ENCODE data around the gene GIMAP2.
"Not testable (repeated sequence)": the region's sequence is repeated elsewhere in the genome, so short reads cannot be mapped to it uniquely, and the experiment has no call there.

The GIMAP2 gene

GRCh38 chr7:150678601-150679000 is 6.9 kb upstream of the GIMAP2 start:
- not testable (repeated sequence) for DNase-seq

- DNase-seq = not testable (repeated sequence)
Observed at GRCh38 chr7:150680364-150680763, 5.1 kb upstream of the GIMAP2 start.

- DNase-seq = no peak
Observed at GRCh38 chr7:150686030-150686631, 625 bp downstream of the GIMAP2 start.

- no peak for DNase-seq
Observed at GRCh38 chr7:150688630-150689029, 3.1 kb downstream of the GIMAP2 start.

DNA sequence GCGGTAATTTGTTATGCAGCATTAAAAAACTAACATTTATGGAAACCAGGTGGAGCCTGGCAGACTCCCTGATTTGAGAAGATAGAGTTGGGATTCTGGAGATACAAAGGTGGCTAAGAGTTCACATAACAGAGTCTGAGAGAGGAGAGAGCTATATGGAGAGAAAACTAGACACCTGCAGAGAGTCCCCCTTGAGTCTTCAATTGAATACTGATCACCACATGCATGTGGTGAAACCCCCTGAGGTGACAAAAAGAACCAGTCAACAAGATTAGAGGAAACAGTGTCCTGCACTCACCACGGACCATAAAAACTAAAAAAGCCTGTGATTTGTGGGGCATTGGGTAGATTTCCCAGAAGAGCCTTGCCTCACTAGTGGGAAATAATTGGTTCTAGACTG is 10.1 kb downstream of the GIMAP2 start:
- DNase-seq = no peak

DNA sequence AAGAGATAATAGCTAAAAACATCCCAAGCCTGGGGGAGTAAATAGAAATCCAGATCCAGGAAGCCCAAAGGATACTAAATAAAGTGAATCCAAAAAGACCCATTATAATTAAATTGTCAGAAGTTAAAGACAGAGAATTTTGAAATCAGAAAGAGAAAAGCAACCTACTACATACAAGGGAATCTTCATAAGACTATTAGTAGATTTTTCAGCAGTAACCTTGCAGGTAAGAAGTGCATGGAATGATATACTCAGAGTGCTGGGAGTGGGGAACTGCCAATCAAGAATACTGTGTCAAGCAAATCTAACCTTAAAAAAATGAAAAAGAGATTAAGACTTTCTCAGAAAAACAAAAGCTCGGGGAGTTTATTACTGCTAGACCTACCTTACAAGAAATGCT is 17.7 kb downstream of the GIMAP2 start:
- no peak for DNase-seq

GRCh38 chr7:150715293-150715692 is 29.8 kb downstream of the GIMAP2 start:
- no peak for DNase-seq

DNA sequence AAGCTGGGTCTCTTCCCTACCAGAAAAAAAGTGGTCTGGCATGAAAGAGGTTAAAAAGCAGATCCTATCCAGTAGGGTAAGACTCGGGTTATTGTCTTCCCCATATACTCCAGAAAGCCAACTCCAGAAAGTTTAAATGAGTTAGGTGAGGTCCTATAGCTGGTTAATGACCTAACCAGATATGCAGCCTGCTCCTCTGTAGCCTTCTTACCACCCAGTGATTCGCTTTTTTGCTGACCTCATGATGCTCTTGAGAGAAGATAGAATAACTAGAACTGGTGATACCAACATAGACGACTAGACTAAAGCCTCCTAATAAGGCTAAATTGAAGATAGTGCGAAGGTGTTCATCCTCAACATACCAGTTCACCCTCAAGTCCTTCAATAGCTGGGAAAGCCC is 30.2 kb downstream of the GIMAP2 start:
- DNase-seq = no peak

DNA sequence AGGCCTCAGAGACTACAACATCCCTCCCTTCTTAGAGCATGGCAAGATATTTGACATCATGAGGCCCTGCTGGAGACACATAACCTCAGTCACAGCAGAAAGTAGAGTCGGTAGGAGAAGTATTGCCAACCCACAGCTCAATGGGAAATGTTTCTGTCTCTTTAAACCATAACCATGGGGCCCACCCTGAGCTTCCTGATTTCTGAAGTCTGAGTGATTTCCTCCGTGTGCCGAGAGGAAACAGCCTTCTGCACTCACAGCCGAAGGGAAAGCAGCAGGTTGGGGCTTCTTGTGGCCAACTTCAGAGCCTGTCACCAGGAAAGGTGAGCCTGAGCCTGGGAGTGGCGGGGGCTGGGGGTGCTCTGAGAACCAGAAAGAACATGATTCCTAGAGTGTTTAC is 30.9 kb downstream of the GIMAP2 start, which contains the start of gene GIMAP1:
GIMAP1 (plus strand) TSS at position 246 of the 400 bp plus-strand sequence. CDS start 2,435 bp downstream, outside the sequence.
- DNase-seq = no peak

- DNase-seq = no peak
Observed at GRCh38 chr7:150716939-150717338, 31.4 kb downstream of the GIMAP2 start.

DNA sequence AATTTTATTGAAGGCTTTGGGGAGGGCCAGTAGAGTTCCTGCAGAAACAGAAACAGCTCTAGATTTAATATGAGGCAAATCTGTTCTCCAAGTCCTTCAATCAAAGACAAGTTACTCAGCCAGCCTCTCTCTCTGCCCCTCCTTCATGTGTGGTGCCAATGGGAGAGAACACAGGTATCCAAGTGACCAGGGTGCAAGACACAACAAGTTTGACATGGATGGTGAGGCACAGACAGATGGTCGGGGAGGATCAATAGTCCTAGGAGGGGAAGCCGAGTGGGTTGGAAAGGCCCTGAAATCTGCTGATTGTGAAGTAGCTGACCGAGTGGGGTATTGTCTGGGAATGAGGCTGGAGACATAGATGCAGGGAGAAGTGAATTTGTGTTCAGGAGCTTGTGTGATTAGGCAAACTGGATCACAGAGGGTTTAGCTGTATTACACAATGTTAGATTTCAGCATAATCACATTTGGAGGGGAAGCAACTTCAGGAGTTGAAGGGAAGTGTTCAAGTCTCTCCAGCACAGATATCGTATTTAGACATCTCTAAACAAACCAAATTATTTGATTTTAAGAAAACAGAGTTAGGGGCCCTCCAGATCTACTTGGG is 32.4 kb downstream of the GIMAP2 start:
- no peak for DNase-seq

DNA sequence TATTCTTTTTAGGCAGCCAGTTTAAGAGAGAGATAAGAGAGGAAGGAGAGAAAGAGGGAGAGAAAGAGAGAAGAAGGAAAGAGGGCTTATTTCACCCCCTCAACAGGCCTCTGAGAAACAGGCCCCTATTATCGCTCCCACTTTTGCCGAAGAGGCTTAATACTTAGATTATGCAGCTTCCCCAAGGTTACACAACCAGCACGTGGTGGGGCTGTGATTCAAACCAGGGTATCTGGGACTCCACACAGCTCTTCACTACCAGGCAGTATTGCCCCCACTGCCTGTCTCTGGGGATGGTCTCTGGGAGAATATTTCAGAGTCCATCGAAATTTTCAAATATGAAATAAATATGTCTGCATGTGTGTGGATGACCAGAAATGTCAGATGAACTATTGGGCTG is 33.9 kb downstream of the GIMAP2 start:
- DNase-seq = no peak

GRCh38 chr7:150719960-150720891 is 34.7 kb downstream of the GIMAP2 start:
- DNase-seq = no peak

DNA sequence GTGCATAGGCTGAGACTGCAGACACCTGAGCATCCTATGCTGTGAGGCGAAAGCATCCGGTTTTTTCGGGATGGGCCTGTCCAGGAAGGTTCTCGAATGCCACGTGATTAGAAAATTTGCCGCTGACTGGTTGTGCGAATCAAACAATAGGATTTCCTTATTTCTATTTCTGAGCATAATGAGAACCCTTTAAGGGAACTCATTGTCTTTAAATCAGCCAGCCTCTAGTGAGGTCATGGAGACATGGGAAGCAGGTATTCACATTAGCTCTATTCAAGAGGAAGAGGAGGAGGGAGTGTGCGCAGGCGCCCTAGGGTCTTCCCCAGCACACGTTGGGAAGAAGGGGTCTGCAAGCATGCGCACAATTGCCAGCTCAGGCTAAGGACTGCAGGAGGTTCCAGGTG is 36.5 kb downstream of the GIMAP2 start:
- no peak for DNase-seq

GRCh38 chr7:150722431-150722931 is 37.0 kb downstream of the GIMAP2 start:
- DNase-seq = no peak

GRCh38 chr7:150723467-150723866 is 38.0 kb downstream of the GIMAP2 start:
- DNase-seq = no peak

GRCh38 chr7:150727381-150727780 is 41.9 kb downstream of the GIMAP2 start:
- DNase-seq = no peak

DNA sequence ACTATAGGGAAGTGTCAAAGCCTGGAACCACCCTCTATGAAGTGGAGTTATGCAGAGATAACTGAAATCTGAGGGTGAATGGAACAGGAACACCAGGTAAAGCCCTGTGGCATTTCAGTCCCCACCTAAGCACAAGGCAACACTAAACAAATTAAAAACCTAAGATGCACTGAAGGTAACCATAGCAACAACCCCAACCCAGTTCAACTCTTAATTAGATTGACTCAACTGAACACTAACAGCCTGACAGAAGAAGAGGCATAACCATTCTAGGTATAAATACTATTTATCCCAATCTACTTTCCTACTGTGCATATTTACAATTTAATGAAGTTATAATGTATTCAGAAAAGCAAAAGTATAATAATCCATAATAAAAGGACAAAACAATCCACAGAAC is 42.5 kb downstream of the GIMAP2 start:
- no peak for DNase-seq

GRCh38 chr7:150728609-150729008 is 43.1 kb downstream of the GIMAP2 start:
- no peak for DNase-seq

DNA sequence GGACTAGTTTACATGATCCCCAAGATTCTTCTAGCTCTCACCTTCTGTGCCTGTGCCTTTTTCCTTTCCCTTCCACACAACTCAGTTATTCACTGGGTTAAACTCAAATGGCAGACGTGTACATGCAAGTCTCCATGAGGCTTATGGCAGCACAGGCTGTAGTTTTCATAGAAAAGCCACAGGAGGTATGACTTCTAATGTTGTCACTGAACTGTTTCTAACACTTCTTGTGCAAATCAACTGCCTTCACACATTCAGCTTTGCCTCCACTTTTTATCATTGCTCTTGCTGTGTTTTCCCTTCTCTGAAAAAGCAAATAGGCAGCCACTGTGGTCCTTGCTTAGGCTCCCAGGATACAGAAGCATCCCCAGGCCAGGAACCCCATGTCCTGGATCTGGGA is 46.4 kb downstream of the GIMAP2 start:
- DNase-seq = no peak

- no peak for DNase-seq
Observed at GRCh38 chr7:150732786-150733481, 47.4 kb downstream of the GIMAP2 start.

GRCh38 chr7:150733482-150734095 is 48.1 kb downstream of the GIMAP2 start:
- no peak for DNase-seq

DNA sequence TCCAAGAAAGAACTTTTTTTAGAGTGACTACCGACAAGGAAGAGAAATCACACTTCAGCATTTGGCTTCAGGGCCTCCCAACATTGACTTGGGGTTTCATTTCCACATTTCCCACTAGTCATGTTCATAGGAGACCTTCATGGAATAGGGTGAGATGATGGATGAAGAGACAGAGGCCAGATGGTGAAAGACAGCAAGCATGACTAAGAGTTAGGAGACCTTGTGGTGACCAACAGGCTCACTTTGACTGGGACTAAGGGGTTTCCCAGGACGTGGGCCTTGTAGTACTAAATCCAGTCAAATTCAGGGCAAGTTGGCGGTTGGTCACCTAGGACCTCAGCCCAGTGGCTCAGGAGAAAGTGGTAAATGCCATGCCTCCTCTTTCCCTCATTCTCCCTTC is 48.7 kb downstream of the GIMAP2 start:
- DNase-seq = no peak
